BJ (cell line): ENCODE results near the gene ANAPC16. TPM values are rescaled to one million over a fixed set of nuclear protein-coding genes. Genes with fewer than 3 reads are reported as not detected.
"Not testable (repeated sequence)": the region's sequence is repeated elsewhere in the genome, so short reads cannot be mapped to it uniquely, and the experiment has no call there.

Experiments used
- CTCF ChIA-PET: fragments of 350-600 bp; formaldehyde crosslinking; extraction: SDS; loops from one replicate; lab custom pipeline; 2021; ENCODE audit warnings: antibody characterized with exemption, inconsistent platforms; lab: Yijun Ruan, JAX
- POLR2A ChIA-PET: fragments of 300-600 bp; sonication (Branson Sonifier 250); formaldehyde crosslinking; extraction: SDS; loops from one replicate; lab custom pipeline; 2021; ENCODE audit warnings: antibody characterized with exemption; lab: Charles Lee
- DNase-seq: peaks from one replicate; pipeline ENCODE4 v3.0.0-alpha.2; 2011; ENCODE audit warnings: low read depth
- H3K27me3 ChIP-seq: 2 replicates; pipeline ENCODE4 v1.6.0; 2011; ENCODE audit warnings: low read length; ENCODE audit not compliant: control insufficient read depth, insufficient read depth
- H3K36me3 ChIP-seq: 2 replicates; pipeline ENCODE4 v1.5.1; 2011; ENCODE audit warnings: low read length; ENCODE audit not compliant: control insufficient read depth, insufficient read depth
- H3K4me3 ChIP-seq: 2 replicates; pipeline ENCODE4 v1.5.1; 2011; ENCODE audit warnings: low read depth, mild to moderate bottlenecking, control low read depth, low read length
- CTCF ChIP-seq: IDR thresholded peaks from 2 replicates; pipeline ENCODE4 v1.5.1; 2011; ENCODE audit warnings: low read depth, mild to moderate bottlenecking, control low read depth, inconsistent platforms, low read length, moderate library complexity; ENCODE audit not compliant: insufficient read depth
- polyA plus RNA-seq: library from polyadenylated mRNA; depleted of rRNA; stranded (reverse); fragments of >200 nt; gene quantifications from 2 replicates; pipeline ENCODE4 v1.2.3, GENCODE V29; 2011

ANAPC16 gene
- polyA plus RNA-seq, 1 experiment = 49.8 TPM

DNA sequence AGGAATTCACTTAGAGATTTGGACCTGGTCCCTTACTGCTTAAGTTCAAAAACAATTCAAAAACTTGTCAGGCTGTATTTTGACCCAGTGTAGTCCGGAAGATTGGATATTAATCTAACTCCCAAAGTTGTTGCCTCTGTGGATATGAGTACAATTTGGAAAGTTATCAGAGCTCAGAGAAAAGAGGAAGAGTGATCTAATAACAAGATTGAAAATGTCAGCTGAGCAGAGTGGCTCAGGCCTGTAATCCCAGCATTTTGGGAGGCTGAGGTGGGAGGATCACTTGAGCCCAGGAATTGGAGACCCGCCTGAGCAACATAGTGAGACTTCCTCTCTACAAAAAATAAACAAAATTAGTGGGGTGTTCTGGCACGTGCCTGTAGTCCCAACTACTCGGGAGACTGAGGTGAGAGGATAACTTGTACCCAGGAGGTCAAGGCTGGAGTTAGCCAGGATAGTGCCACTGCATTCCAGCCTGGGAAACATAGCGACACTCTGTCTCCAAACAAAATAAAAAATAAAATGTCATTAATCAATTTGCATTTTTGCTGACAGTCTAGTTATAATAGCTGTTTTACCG lies 3.5 kb downstream of the ANAPC16 start:
- H3K27me3 ChIP-seq = no peaks in the 10 kb centered on the region
- DNase-seq = no peak
- ChIA-PET POLR2A (no interaction called here), CTCF (interaction anchor here (0.6 to 1.9 kb wide), 4 partner anchors 17 to 121 kb away, joined by 3 to 12 read pairs (median 6); no protein-coding TSS in a partner anchor)
- peaks cover 1% of the 10 kb centered on the region; the same call in 1 of the 2 replicates for H3K36me3 ChIP-seq
- TF ChIP-seq CTCF = no peak
- no peak overlapping the region for H3K4me3 ChIP-seq

- Histone ChIP-seq H3K27me3 (no peaks in the 10 kb centered on the region), H3K4me3 (no peak overlapping the region), H3K36me3 (peaks cover 7% of the 10 kb centered on the region; the same call in 1 of the 2 replicates)
- TF ChIP-seq CTCF = no peak
- DNase-seq = no peak
- ChIA-PET POLR2A (no interaction called here), CTCF (interaction anchor here (4.1 to 6.1 kb wide), 2 partner anchors 95 to 172 kb away, joined by 37 to 42 read pairs; no protein-coding TSS in a partner anchor)
Observed at GRCh38 chr10:72220637-72221036, 4.8 kb downstream of the ANAPC16 start.

DNA sequence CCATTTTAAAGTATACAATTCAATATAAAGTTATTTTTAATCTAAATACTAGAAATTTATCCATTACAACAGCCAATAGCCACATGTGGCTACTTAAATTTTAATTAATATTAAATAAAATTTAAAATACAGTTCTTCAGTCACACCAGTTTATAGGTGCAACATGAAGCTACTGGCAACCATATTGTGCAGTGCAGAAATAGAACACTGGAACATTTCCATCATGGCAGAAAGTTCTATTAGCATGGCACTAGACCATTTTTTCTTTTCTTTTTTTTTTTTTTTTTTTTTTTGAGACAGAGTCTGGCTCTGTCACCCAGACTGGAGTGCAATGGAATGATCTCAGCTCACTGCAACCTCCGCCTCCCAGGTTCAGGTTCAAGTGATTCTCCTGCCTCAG lies 5.5 kb downstream of the ANAPC16 start:
- Histone ChIP-seq H3K27me3 (no peaks in the 10 kb centered on the region), H3K36me3 (peaks cover 7% of the 10 kb centered on the region; the same call in 1 of the 2 replicates), H3K4me3 (no peak overlapping the region)
- no peak for TF ChIP-seq CTCF
- no peak for DNase-seq
- POLR2A ChIA-PET = no interaction called here
- CTCF ChIA-PET = interaction anchor here (1.4 to 6.1 kb wide), 5 partner anchors 49 to 265 kb away, joined by 4 to 42 read pairs (median 6); no protein-coding TSS in a partner anchor

GRCh38 chr10:72223743-72224101 lies 7.9 kb downstream of the ANAPC16 start:
- DNase-seq = no peak
- H3K27me3 ChIP-seq = no peaks in the 10 kb centered on the region
- no peak for TF ChIP-seq CTCF
- POLR2A ChIA-PET = interaction anchor here (1.2 kb wide), 1 partner anchor 175 kb away, joined by 11 read pairs; no protein-coding TSS in a partner anchor
- CTCF ChIA-PET = interaction anchor here (0.7 to 6.1 kb wide), 15 partner anchors 13 to 402 kb away, joined by 3 to 42 read pairs (median 4); partner anchors contain the start of gene DDIT4
- no peak overlapping the region for H3K4me3 ChIP-seq
- peaks cover 7% of the 10 kb centered on the region for H3K36me3 ChIP-seq

GRCh38 chr10:72224191-72224590 lies 8.4 kb downstream of the ANAPC16 start:
- H3K36me3 ChIP-seq, H3K4me3 ChIP-seq, DNase-seq, H3K27me3 ChIP-seq: not testable (repeated sequence)
- POLR2A ChIA-PET = interaction anchor here (1.2 kb wide), 1 partner anchor 176 kb away, joined by 11 read pairs; no protein-coding TSS in a partner anchor
- CTCF ChIA-PET = interaction anchor here (0.7 to 6.1 kb wide), 16 partner anchors 12 to 402 kb away, joined by 3 to 42 read pairs (median 4); partner anchors contain the start of gene DDIT4
